ENCODE measurements around the gene PPP6R2.

DNA sequence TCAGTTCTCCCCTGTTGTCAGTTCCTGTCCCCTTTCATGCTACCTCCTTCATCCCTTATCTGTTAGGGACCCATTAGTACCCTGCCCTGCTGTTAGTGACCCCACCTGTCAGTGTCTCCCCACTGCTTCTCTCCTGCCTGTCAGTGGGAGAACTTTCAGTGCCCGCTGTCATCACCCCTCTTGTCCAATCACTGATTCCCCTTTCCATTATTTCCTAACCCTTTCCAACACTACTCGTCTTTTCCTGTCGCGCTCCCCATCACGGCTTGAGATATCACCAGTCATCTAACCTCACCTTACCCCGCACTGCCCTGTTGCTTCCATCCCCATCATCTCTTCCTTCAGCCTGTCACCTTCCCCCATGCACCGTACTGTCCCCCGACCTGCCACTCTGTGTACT lies 4.0 kb downstream of the PPP6R2 start:
- TF ChIP-seq, protein P1, sequence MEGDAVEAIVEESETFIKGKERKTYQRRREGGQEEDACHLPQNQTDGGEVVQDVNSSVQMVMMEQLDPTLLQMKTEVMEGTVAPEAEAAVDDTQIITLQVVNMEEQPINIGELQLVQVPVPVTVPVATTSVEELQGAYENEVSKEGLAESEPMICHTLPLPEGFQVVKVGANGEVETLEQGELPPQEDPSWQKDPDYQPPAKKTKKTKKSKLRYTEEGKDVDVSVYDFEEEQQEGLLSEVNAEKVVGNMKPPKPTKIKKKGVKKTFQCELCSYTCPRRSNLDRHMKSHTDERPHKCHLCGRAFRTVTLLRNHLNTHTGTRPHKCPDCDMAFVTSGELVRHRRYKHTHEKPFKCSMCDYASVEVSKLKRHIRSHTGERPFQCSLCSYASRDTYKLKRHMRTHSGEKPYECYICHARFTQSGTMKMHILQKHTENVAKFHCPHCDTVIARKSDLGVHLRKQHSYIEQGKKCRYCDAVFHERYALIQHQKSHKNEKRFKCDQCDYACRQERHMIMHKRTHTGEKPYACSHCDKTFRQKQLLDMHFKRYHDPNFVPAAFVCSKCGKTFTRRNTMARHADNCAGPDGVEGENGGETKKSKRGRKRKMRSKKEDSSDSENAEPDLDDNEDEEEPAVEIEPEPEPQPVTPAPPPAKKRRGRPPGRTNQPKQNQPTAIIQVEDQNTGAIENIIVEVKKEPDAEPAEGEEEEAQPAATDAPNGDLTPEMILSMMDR (IDR thresholded peaks at IDR 0.05): no peak
- TF ChIP-seq ZNF121 (CRISPR knock-in tag; IDR thresholded peaks at IDR 0.05): no peak
- TF ChIP-seq, protein P2, sequence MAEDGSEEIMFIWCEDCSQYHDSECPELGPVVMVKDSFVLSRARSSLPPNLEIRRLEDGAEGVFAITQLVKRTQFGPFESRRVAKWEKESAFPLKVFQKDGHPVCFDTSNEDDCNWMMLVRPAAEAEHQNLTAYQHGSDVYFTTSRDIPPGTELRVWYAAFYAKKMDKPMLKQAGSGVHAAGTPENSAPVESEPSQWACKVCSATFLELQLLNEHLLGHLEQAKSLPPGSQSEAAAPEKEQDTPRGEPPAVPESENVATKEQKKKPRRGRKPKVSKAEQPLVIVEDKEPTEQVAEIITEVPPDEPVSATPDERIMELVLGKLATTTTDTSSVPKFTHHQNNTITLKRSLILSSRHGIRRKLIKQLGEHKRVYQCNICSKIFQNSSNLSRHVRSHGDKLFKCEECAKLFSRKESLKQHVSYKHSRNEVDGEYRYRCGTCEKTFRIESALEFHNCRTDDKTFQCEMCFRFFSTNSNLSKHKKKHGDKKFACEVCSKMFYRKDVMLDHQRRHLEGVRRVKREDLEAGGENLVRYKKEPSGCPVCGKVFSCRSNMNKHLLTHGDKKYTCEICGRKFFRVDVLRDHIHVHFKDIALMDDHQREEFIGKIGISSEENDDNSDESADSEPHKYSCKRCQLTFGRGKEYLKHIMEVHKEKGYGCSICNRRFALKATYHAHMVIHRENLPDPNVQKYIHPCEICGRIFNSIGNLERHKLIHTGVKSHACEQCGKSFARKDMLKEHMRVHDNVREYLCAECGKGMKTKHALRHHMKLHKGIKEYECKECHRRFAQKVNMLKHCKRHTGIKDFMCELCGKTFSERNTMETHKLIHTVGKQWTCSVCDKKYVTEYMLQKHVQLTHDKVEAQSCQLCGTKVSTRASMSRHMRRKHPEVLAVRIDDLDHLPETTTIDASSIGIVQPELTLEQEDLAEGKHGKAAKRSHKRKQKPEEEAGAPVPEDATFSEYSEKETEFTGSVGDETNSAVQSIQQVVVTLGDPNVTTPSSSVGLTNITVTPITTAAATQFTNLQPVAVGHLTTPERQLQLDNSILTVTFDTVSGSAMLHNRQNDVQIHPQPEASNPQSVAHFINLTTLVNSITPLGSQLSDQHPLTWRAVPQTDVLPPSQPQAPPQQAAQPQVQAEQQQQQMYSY (CRISPR knock-in tag; IDR thresholded peaks at IDR 0.05): no peak
- no peak for TF ChIP-seq FOXJ3 (CRISPR knock-in tag; IDR thresholded peaks at IDR 0.05; ENCODE audit: borderline replicate concordance)
- no peak for TF ChIP-seq TCF7 (CRISPR knock-in tag; IDR thresholded peaks at IDR 0.05; ENCODE audit: low read depth)
